IMR-90 (cell line): ENCODE results near the gene COL4A2. TPM values are rescaled to one million over a fixed set of nuclear protein-coding genes. Genes with fewer than 3 reads are reported as not detected.
A peak's percentile ranks its signal among the peaks of the same experiment; 100 is the strongest.

ENCODE experiments used
- ATAC-seq: fragments of 200-7000 bp; cut with Tn5 transposase; 2 replicates; pipeline ENCODE4 v1.9.1; 2020; ENCODE audit warnings: low read depth, mild to moderate bottlenecking, moderate library complexity
- BruUV-seq: library from RNA; stranded (reverse); fragments of 400-500 nt; replicated peaks from 2 replicates; lab custom pipeline; 2021; lab: Mats Ljungman, UMichigan
- CTCF ChIA-PET: fragments of 300-600 bp; formaldehyde crosslinking; extraction: SDS; loops from one replicate; lab custom pipeline; 2021; ENCODE audit warnings: antibody characterized with exemption; lab: Yijun Ruan, JAX
- POLR2A ChIA-PET: fragments of 300-600 bp; sonication (Branson Sonifier 250); formaldehyde crosslinking; loops from one replicate; lab custom pipeline; 2022; ENCODE audit warnings: antibody characterized with exemption; ENCODE audit not compliant: unreplicated experiment; lab: Charles Lee
- DNase-seq: peaks from one replicate; pipeline ENCODE4 v3.0.0; 2013
- H2AFZ ChIP-seq: replicated peaks from 2 replicates; pipeline ENCODE3; 2013; ENCODE audit warnings: low read length, mild to moderate bottlenecking; ENCODE audit not compliant: poor library complexity
- H2AK5ac ChIP-seq: 2 replicates; pipeline ENCODE4 v1.6.1; 2013; ENCODE audit warnings: low read depth, low read length, inconsistent platforms
- H2AK9ac ChIP-seq: replicated peaks from 2 replicates; pipeline ENCODE3; 2013; ENCODE audit warnings: mild to moderate bottlenecking, low read depth, low read length, moderate library complexity; ENCODE audit not compliant: poor library complexity
- H2BK120ac ChIP-seq: 2 replicates; pipeline ENCODE4 v1.6.1; 2013; ENCODE audit warnings: low read depth, low read length, inconsistent platforms
- H2BK15ac ChIP-seq: 3 replicates; pipeline ENCODE4 v1.6.1; 2013; ENCODE audit warnings: low read depth, low read length, inconsistent platforms
- H2BK20ac ChIP-seq: 2 replicates; pipeline ENCODE4 v1.6.1; 2013; ENCODE audit warnings: low read depth, mild to moderate bottlenecking, inconsistent platforms, low read length, moderate library complexity
- H2BK5ac ChIP-seq: 2 replicates; pipeline ENCODE4 v1.6.1; 2013; ENCODE audit warnings: mild to moderate bottlenecking, low read depth, low read length, inconsistent platforms; ENCODE audit not compliant: poor library complexity, severe bottlenecking
- H3K14ac ChIP-seq: replicated peaks from 2 replicates; pipeline ENCODE4 v1.6.1; 2013; ENCODE audit warnings: low read depth, low read length, inconsistent platforms
- H3K18ac ChIP-seq: 2 replicates; pipeline ENCODE4 v1.6.1; 2013; ENCODE audit warnings: low read depth, low read length, control low read depth
- H3K23ac ChIP-seq: 2 replicates; pipeline ENCODE4 v1.6.1; 2013; ENCODE audit warnings: low read depth, low read length, inconsistent platforms
- H3K27ac ChIP-seq: 2 replicates; pipeline ENCODE4 v1.5.1; 2013; ENCODE audit warnings: mild to moderate bottlenecking, control low read depth, low read length; ENCODE audit not compliant: insufficient read depth
- H3K27me3 ChIP-seq: 2 replicates; pipeline ENCODE4 v1.6.1; 2013; ENCODE audit warnings: low read length; ENCODE audit not compliant: control insufficient read depth, insufficient read depth
- H3K36me3 ChIP-seq: 2 replicates; pipeline ENCODE4 v1.6.1; 2013; ENCODE audit warnings: low read length, mixed read lengths; ENCODE audit not compliant: control insufficient read depth, insufficient read depth
- H3K4ac ChIP-seq: 2 replicates; pipeline ENCODE4 v1.6.1; 2013; ENCODE audit warnings: low read depth, low read length, inconsistent platforms
- H3K4me1 ChIP-seq: 2 replicates; pipeline ENCODE4 v1.6.1; 2013; ENCODE audit warnings: low read length, mixed read lengths; ENCODE audit not compliant: control insufficient read depth, insufficient read depth
- H3K4me2 ChIP-seq: 2 replicates; pipeline ENCODE4 v1.6.1; 2013; ENCODE audit warnings: low read depth, mild to moderate bottlenecking, control low read depth, low read length, moderate library complexity
- H3K4me3 ChIP-seq: 2 replicates; pipeline ENCODE4 v1.5.1; 2013; ENCODE audit warnings: low read depth, mild to moderate bottlenecking, control low read depth, low read length, moderate library complexity; ENCODE audit not compliant: insufficient read depth
- H3K56ac ChIP-seq: 2 replicates; pipeline ENCODE4 v1.6.1; 2013; ENCODE audit warnings: low read length, inconsistent platforms; ENCODE audit not compliant: insufficient read depth; ENCODE audit errors: extremely low read depth
- H3K79me1 ChIP-seq, 2 experiments: 2 replicates each; pipeline ENCODE4 v1.6.1; 2013; ENCODE audit warnings: low read length in 2 of 2, inconsistent platforms in 1 of 2, low read depth in 1 of 2
- H3K9ac ChIP-seq: 2 replicates; pipeline ENCODE4 v1.6.1; 2013; ENCODE audit warnings: low read depth, low read length, control low read depth
- H3K9me1 ChIP-seq: 2 replicates; pipeline ENCODE4 v1.6.1; 2013; ENCODE audit warnings: low read length, inconsistent platforms; ENCODE audit not compliant: insufficient read depth
- H3K9me3 ChIP-seq: 2 replicates; pipeline ENCODE4 v1.6.1; 2013; ENCODE audit warnings: low read length; ENCODE audit not compliant: control insufficient read depth, insufficient read depth
- H4K20me1 ChIP-seq: 2 replicates; pipeline ENCODE4 v1.6.1; 2013; ENCODE audit warnings: low read length, inconsistent platforms; ENCODE audit not compliant: insufficient read depth
- H4K5ac ChIP-seq: 2 replicates; pipeline ENCODE4 v1.6.1; 2013; ENCODE audit warnings: mild to moderate bottlenecking, low read depth, low read length, control low read depth
- H4K8ac ChIP-seq, 2 experiments: 2 replicates each; pipeline ENCODE4 v1.6.1; 2013; ENCODE audit warnings: low read depth in 2 of 2, low read length in 2 of 2, control low read depth in 1 of 2, inconsistent platforms in 1 of 2
- H4K91ac ChIP-seq: 2 replicates; pipeline ENCODE4 v1.6.1; 2013; ENCODE audit warnings: low read depth, low read length, inconsistent platforms; ENCODE audit not compliant: insufficient read depth
- FOS ChIP-seq: fragments of 150-350 bp; IDR thresholded peaks from 2 replicates; pipeline ENCODE4 v1.6.1; 2016; ENCODE audit warnings: low read depth, low read length
- RFX5 ChIP-seq: IDR thresholded peaks from 2 replicates; pipeline ENCODE4 v1.8.0; 2012; ENCODE audit warnings: low read depth, mild to moderate bottlenecking, low read length, moderate library complexity
- WGBS, 2 experiments: methylation state at CpG; one replicate each; pipeline versions ENCODE4 v1.1.5 to v1.1.7; 2013; ENCODE audit warnings: missing lambda C conversion rate in 2 of 2; ENCODE audit not compliant: insufficient read length in 1 of 2; ENCODE audit errors: extremely low coverage in 2 of 2; 5-methylcytosine and 5-hydroxymethylcytosine counted together
- dilution Hi-C: fragments of 300-500 bp; cut with HindIII; formaldehyde crosslinking; loops from one replicate; pipeline ENCODE4 v1.14.3; 2018; ENCODE audit warnings: low sequenced_read_pairs; ENCODE audit not compliant: unreplicated experiment
- in situ Hi-C: fragments of 300-500 bp; cut with MboI; formaldehyde crosslinking; loops from 3 replicates; pipeline ENCODE4 v1.14.3; 2019; ENCODE audit warnings: low sequenced_read_pairs, inconsistent platforms, mixed read lengths
- intact Hi-C: fragments of 100-400 bp; cut with micrococcal nuclease; formaldehyde crosslinking; loops from 2 replicates; pipeline ENCODE4 v1.10.0; 2022
- polyA plus RNA-seq, 3 experiments: library from polyadenylated mRNA; depleted of rRNA; stranded (reverse); fragments of >200 nt; gene quantifications; 2 replicates each; pipeline ENCODE4 v1.2.3, GENCODE V29; 2012; ENCODE audit warnings: low replicate concordance in 1 of 3
- total RNA-seq: library from RNA; depleted of rRNA; stranded (reverse); fragments of >200 nt; gene quantifications from 2 replicates; pipeline ENCODE4 v1.2.3, GENCODE V29; 2012

COL4A2 gene
- total and polyA plus RNA-seq, 2 of the 4 experiments (the other 2 are of a cell fraction): 90.7 to 457 TPM

DNA sequence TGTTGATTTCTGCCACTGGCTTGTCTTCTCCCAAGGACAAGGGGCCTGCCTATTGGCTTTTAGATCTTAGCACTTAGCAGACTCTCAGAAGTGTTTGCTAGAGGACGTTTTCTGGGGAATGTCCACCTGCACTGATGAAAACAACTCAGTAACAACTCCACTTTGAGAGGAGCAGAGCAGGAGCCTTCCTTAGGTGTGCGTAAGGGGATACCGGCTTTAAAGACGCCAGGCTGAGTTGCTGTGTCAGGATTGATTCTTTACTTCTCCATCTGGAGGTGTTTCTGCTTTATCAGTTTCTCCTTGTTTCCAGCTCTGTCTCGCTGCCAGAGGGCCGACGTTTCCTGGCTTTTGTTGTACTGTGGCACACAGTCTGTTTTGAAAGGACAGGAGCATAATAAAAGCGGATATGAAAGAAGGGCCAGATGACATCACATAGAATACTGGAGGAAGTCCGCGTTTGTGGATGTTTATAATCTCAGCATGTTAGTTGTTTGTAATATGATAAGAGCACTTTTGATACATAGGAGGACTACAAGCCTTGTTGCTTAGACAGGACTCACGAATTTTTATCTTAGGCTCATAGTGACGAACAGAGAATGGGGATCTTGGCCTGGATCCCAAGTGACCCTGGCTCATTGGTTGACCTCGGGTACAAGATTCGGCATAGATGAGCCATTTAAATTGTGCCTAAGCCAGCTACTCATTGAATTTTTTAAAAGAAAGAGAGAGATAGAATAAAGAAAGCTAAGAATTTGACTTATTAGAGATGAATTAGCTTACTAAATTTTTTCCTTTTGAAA, 34.6 kb downstream of the COL4A2 start:
- peak; percentile 22 for ATAC-seq
- Histone ChIP-seq H3K4me1 (peaks cover 49% of the 10 kb centered on the region), H3K9me1 (peaks cover 60% of the 10 kb centered on the region), H4K91ac (peak overlapping the region; percentile 99), H3K9me3 (no peaks in the 10 kb centered on the region), H3K23ac (peak overlapping the region; percentile 98), H2BK120ac (peak overlapping the region; percentile 98), H2BK20ac (peak overlapping the region; percentile 90), H3K4me3 (no peak overlapping the region), H3K4ac (peak overlapping the region; percentile 99), H3K4me2 (peak overlapping the region; percentile 59), H2BK5ac (peak overlapping the region; percentile 96), H3K14ac (peak overlapping the region; percentile 96), H2AFZ (peak overlapping the region; percentile 85), H2AK5ac (peak overlapping the region; percentile 88), H3K18ac (peak overlapping the region; percentile 92), H3K79me1 (peaks cover 48 to 96% of the 10 kb centered on the region in 2 experiments), H2AK9ac (peak overlapping the region; percentile 86), H3K36me3 (peaks cover 14% of the 10 kb centered on the region), H3K27me3 (no peaks in the 10 kb centered on the region), H2BK15ac (peak overlapping the region; percentile 87; the same call in 2 of the 3 replicates), H4K5ac (peak overlapping the region; percentile 95), H4K20me1 (peaks cover 46% of the 10 kb centered on the region), H3K56ac (peak overlapping the region; percentile 88), H3K27ac (peak overlapping the region; percentile 88), H4K8ac (peak overlapping the region; percentile 93 to 96), H3K9ac (peak overlapping the region; percentile 68)
- dilution Hi-C loops: no loop called here
- in situ Hi-C loops: no loop called here
- BruUV-seq: no TSS peak
- 4% methylated on average over 4 of the region's 14 CpGs; no CpG with 5 or more reads in 1 of the 2 experiments for WGBS, 2 experiments
- POLR2A ChIA-PET: interaction anchor here (0.6 kb wide), 2 partner anchors 47 to 81 kb away, joined by 3 to 4 read pairs; no protein-coding TSS in a partner anchor
- intact Hi-C loops: loop anchor here (2.0 to 5.0 kb wide), 3 partner anchors 35 to 71 kb away; partner anchors contain the start of genes COL4A1 and COL4A2
- CTCF ChIA-PET: interaction anchor here (0.6 kb wide), 1 partner anchor 489 kb away, joined by 3 read pairs; no protein-coding TSS in a partner anchor
- DNase-seq: peak; percentile 92
- no peak for TF ChIP-seq RFX5
- TF ChIP-seq FOS: 0 out of 2 replicates have a peak, but pooled peaks have one; percentile 1
